Stimulated activated CD8-positive, alpha-beta memory T cell treated with anti-CD3 and anti-CD28 coated beads, Interleukin-4, amount 100 ng/mL, for 4 hours (primary cell): ENCODE measurements around the gene ABCF3.

Experiments used
- DNase-seq, 2 donors: peaks; one replicate each; pipeline ENCODE4 v3.0.0-alpha.2; 2020; ENCODE audit warnings: low read depth in 2 of 2, low spot score in 1 of 2

ABCF3 gene

DNA sequence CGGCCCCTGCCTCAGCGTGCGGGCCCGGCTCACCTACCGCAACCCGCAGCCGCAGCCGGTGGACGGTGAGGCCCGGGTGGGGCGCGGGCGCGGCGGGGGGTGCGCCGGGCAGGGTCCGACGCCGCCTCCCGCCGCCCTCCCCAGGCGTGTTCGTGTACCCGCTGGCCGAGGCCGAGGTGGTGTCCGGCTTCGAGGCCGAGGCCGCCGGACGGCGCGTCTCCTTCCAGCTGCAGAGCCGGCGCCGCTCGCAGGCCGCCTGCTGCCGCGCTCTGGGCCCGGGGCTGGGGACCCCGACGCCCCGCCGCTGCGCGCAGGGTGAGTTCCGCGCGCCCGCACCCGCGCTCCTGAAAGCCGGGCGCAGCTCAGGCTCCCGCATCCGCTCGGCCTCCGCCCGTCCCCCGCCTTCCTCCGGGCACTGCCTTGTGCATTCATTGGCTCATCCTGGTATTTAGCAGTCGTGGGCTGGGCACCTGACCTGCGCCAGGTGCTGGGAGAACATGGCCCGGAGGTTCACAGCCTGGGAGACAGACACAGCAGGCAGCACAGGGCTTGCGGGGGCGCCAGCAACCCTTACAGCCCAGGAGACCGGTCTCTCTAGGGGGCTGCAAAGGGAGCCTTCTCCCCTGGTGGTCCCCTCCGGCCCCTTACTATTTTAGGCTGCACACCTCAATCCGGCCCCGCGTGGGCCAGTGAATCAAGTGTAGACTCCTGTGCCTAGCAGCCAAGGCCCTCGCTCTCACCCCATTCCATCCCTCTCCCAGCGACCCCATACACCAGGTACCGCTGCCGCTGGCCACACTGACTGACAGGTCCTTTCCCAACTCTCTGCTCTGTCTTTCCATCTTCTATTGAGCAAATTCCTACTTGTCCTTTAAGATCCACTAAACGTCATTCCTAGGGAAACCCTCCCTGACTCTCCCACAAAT, 44.9 kb downstream of the ABCF3 start:
- DNase-seq: no peak

DNA sequence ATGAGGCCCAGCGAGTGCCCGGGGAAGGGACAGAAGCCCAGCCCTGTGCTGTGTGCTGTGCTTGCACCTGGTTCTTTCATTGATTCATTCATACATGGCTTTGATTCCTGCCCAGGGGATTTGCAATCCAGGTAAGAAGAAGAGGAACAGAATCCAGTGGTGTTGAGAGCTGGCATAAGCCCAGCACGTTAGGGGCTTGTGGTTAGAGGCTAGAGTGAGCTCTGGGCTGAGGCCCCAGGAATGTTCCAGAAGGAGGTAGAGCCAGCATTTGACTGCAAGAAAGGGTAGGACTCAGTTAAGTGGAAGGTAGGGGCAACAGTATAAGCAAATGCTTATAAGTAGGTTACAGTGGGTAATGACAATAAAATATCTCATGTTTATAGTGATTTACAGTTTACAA, 45.7 kb downstream of the ABCF3 start:
- no peak for DNase-seq

DNA sequence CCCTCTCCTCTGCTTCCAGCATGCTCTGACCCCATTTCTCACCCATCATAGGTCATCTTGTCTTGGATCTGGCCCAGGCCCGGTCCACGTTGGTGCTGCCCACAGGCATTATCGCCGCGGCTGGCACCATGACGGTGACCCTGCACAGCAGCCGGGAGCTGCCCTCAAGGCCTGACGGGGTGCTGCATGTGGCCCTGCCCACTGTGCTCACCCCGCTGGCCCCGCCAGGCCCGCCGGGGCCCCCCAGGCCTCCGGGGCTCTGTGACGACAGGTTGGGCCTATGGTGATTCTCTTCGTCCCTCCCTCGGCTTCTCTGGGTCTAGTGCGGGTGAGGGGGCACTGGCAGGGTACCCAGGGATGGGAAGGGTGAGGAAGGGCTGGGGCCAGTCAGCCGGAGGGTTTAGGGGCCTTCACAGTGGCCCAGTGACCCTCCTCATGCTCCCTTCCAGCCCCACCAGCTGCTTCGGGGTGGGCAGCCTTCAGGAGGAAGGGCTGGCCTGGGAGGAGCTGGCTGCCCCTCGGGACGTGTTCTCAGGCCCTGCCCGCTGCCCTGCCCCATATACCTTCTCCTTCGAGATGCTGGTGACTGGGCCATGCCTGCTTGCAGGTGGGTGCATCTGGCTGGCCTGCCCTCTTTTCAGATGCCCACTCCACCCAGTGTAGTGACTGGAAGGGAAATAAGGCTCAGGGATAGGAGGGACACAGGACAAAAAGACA, 47.3 kb downstream of the ABCF3 start:
- DNase-seq: no peak

DNA sequence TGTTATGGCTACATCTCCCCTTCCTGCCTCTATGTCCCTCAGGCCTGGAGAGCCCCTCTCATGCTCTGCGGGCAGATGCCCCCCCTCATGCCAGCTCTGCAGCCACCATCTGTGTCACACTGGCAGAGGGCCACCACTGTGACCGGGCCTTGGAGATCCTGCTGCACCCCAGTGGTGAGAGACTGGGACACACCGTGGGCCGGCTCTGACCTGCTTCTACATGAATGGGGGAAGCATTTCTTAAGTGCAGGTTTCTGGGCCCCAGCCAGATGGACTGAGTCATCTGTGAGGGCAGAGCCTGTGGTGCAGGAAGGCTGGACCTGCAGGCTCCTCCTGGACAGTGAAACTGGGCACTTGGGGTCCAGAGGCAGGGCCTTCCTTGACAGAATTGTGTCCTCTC, 48.2 kb downstream of the ABCF3 start:
- no peak for DNase-seq

DNA sequence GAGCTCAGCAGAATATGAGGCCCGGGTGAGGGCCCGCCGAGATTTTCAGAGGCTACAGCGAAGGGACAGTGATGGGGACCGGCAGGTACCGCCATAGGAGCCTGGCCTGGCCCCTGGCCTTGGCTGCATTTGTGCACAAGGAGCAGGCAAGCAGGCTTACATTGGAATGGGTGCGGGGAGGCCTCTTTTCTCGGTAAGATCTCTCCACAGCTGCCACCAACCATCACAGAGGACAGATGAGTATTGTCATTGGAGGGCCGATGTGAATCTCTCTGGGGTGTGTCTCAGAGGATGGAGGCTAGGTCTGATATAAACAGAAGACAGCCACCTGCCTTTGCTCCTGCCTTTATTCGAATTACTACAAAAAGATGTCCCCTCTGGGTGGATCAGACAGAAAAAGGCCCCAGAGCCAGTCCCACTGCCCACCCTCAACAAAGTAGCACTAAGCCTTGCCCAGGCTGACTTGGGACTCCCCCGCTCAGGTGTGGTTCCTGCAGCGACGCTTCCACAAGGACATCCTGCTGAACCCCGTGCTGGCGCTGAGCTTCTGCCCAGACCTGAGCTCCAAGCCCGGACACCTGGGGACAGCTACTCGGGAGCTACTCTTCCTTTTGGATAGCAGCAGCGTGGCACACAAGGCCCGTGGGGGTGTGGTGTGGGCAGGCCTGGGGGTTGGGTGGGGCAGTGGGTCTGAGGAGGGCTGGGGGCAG, 48.8 kb downstream of the ABCF3 start:
- no peak for DNase-seq

DNA sequence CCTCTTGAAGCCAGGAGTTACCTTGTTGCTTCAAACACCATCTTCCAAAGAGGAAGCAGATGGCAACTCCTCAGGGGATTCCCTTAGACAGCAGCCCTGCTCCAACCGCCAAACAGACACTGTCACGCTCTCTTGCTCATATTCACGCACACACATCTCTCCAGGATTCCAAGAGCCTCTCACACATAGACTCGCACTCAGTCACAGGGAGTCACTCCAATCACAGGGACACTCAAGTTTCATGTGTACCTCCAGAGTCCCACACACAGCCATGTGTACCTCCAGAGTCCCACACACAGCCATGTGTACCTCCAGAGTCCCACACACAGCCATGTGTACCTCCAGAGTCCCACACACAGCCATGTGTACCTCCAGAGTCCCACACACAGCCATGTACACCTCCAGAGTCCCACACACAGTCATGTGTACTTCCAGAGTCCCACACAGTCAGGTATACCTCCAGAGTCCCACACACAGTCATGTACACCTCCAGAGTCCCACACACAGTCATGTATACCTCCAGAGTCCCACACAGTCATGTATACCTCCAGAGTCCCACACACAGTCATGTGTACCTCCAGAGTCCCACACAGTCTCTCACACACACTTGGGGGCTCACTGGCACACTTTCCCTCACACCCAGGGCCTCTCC, 49.5 kb downstream of the ABCF3 start:
- DNase-seq: no peak

DNA sequence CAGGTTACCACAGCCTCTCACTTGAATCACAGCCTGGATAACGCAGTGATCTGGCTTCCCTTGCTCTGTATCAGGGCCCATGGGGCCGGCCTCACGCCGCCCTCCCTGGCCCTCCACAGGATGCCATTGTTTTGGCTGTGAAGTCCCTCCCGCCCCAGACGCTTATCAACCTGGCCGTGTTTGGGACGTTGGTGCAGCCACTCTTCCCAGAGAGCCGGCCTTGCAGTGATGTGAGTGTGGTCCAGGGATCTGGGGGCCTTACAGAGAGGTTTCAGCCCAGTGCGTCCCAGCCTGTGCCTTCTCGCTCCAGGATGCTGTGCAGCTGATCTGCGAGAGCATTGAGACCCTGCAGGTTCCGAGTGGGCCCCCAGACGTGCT, 50.0 kb downstream of the ABCF3 start:
- no peak for DNase-seq

DNA sequence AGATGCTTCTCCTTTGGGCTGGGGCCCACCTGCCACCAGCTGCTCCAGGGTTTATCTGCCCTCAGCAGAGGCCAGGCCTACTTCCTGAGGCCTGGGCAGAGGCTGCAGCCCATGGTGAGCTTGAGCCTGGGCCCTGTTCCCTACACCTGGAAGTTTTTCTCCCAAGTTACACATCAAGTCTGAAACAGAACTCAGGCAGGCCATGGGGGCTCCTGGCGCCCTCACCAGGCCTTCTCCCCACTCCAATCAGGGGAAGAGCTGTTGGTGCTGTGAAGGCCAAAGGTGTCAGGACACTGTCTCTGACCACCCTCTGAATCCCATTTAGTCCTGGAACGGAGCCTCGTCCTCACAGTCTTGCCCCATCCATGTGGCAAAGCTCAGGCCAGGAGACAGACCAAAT, 50.6 kb downstream of the ABCF3 start:
- DNase-seq: no peak

DNA sequence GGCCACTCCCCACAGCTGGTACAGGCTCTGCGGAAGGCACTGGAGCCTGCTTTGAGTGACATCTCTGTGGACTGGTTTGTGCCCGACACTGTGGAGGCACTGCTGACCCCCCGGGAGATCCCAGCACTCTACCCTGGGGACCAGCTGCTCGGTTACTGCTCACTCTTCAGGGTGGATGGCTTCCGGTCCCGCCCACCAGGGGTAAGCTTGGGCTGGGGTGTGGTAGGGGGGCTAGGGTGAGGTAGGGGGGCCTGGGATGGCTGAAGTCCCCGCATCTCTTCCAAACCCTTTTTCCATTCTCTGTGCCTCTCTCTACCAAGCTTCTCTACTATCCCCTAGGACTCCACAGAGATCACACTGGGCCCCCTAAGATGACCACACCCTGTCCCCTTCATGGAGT, 51.2 kb downstream of the ABCF3 start:
- DNase-seq: no peak

DNA sequence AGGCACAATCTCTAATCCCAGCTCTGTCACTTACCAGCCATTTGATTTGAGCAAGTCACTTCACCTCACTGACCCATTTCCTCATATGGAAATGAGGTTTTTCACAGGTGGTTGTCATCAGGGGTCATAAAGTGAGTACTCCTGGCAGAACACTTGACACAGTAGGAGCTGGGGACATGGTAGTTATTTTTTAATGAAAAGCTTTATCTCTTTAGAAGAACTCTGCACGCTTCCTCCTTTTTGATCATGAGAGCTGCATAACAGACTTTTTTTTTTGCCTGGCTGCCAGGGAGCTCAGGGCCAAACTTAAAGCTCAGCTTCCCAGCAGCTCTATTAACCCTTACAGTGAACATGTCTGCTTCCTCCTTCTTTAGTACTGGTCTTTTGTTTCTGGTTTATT, 51.8 kb downstream of the ABCF3 start:
- no peak for DNase-seq

DNA sequence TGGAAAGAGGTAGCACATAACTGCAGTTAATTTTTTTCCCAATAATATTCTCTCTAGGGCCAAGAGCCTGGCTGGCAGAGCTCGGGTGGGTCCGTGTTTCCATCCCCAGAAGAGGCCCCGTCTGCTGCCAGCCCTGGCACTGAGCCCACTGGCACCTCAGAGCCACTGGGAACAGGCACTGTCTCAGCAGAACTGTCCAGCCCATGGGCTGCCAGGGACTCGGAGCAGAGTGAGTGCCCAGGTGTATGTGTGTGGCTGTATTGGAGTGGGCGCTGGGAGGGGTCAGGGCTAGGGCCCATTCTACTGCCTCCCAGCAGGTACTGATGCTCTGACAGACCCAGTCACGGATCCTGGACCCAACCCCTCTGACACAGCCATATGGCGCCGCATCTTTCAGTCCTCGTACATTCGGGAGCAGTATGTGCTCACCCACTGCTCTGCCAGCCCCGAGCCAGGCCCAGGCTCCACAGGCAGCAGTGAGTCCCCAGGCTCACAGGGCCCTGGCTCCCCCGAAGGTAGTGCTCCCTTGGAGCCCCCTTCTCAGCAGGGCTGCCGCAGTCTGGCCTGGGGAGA, 52.3 kb downstream of the ABCF3 start:
- no peak for DNase-seq

DNA sequence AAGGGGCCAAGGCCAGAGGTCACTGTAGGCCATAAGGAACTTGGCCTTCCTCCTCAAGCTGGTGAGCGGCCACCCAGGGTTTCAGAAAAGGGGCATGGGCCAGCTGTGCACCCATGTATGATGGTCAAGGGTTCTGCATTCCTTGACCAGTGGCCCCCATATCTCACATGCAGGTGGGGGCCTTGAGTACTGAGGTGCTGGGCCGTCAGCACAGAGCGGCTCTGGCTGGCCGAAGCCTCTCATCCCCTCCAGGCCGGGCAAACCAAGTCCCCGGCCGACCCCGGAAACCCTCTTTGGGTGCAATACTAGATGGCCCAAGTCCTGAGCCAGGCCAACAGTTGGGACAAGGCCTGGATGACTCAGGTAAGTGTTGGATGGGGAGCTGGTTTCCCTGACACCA, 53.2 kb downstream of the ABCF3 start:
- DNase-seq: no peak

DNA sequence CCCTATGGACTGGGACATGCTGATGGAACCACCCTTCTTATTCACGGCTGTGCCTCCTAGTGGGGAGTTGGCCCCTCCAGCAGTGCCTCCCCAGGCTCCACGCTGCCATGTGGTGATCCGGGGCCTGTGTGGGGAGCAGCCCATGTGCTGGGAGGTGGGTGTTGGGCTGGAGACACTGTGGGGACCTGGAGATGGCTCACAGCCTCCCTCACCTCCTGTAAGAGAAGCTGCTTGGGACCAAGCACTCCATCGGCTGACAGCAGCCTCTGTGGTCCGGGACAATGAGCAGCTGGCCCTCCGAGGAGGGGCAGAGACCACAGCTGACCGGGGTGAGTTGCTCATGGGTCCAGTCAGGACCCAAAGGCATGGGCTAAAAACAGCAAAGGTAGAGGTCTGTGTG, 53.7 kb downstream of the ABCF3 start:
- no peak for DNase-seq

DNA sequence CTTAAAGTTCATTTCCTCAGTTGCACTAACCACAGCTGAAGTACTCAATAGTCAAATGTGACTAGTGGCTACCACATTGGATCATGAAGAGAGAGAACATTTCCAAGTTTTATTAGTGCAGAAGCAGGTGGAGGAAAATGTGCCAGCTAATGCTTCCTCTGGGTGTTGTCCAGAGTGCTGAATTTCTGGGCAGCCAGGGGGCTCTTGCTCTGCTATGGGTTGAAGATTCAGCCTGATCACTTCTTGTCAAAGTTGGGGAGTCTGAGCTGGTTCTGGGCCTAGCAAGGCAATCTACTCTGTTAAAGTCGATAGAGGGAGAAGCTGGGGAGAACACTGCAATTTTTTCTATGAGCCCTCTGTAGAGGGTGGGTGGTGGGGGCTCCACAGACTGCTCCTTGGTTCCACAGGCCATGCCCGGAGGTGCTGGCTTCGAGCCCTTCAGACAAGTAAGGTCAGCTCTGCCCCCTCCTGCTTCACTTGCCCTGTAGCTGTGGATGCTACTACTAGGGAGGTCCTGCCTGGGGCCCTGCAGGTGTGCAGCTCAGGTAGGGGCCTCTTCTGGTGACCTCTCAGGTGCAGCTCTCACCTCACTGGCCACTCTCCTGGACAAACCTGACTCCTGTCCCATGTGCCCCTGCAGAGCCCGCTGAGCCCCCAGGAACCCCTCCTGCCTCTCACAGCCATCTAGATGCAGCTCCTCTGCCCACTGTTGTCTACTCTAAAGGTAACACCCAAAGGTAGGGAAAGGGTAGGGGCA, 54.6 kb downstream of the ABCF3 start:
- DNase-seq: no peak

DNA sequence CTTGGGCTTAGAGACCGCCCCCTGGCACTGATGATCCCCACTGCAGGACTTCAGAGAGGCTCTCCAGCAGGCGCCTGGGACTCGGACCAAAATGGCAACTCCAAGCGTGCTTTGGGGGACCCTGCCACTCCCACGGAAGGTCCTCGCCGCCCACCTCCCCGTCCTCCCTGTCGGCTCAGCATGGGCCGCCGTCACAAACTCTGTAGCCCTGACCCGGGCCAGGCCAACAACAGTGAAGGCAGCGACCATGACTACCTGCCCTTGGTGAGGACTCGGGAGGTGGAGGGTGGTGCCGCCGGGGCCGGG, 55.1 kb downstream of the ABCF3 start:
- no peak for DNase-seq

DNA sequence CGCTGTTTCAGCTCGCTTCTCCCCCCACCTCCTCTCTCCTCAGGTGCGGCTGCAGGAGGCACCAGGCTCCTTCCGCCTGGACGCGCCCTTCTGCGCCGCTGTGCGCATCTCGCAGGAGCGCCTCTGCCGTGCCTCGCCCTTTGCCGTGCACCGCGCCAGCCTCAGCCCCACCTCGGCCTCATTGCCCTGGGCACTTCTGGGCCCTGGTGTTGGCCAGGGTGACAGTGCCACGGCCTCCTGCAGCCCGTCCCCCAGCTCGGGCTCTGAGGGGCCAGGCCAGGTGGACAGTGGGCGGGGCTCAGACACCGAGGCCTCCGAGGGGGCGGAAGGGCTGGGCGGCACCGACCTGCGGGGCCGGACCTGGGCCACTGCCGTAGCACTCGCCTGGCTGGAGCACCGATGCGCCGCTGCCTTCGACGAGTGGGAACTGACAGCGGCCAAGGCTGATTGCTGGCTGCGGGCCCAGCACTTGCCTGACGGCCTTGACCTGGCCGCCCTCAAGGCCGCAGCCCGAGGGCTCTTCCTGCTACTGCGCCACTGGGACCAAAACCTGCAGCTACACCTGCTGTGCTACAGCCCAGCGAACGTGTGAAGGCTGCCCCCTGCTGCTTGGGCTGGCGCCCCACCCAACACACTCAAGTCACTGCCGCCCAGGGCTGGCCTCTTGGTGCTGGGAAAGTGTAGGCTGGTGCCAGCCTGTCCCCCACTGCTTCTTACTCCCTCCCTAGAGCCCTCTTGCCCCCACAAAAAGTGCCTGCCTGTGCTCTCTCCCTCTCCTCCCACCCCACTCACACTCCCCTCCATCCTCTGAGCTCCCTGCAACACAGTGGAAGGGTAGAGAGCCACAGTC, 55.7 kb downstream of the ABCF3 start:
- no peak for DNase-seq

DNA sequence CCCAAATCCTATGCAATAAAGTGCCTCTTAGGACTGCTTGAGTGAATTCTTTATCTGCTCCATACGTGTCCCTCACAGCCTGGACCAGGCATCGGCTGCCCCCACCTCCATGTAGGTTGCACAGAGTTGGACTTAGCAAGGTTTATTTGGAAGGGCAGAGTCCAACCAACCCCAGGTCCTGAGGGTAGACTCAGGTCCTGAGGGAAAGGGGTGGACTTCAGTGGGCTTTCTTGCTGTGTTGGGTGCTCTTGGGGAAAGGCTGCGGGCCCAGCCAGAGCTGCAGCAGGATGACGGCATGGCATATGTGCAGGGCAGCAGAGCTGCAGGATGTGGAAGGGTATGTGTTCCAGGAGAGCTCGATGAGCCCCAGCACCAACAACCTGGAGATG, 56.3 kb downstream of the ABCF3 start:
- no peak for DNase-seq
